IPS-18a (cell line): ENCODE results near the gene CDK14.

Source experiments
- H3K27ac ChIP-seq: one replicate; pipeline ENCODE4 v1.5.1; 2013; ENCODE audit warnings: low read length
- H3K27me3 ChIP-seq: one replicate; pipeline ENCODE4 v1.6.1; 2013; ENCODE audit warnings: mild to moderate bottlenecking, low read length; ENCODE audit not compliant: control insufficient read depth, insufficient read depth
- H3K36me3 ChIP-seq: one replicate; pipeline ENCODE4 v1.6.1; 2013; ENCODE audit warnings: low read depth, low read length; ENCODE audit not compliant: control insufficient read depth
- H3K4me1 ChIP-seq: one replicate; pipeline ENCODE4 v1.6.1; 2013; ENCODE audit warnings: low read depth, low read length; ENCODE audit not compliant: control insufficient read depth
- H3K4me3 ChIP-seq: one replicate; pipeline ENCODE4 v1.5.1; 2013; ENCODE audit warnings: low read length
- H3K9ac ChIP-seq: one replicate; pipeline ENCODE4 v1.6.1; 2013; ENCODE audit warnings: mild to moderate bottlenecking, low read length, moderate library complexity
- H3K9me3 ChIP-seq: one replicate; pipeline ENCODE4 v1.6.1; 2013; ENCODE audit warnings: low read depth, low read length; ENCODE audit not compliant: control insufficient read depth

CDK14 gene

GRCh38 chr7:91251877-91252276 is 655.8 kb downstream of the CDK14 start:
- H3K36me3 ChIP-seq = no peaks in the 10 kb centered on the region
- no peak overlapping the region for H3K9ac ChIP-seq
- H3K4me1 ChIP-seq = no peaks in the 10 kb centered on the region
- no peak overlapping the region for H3K27ac ChIP-seq
- H3K4me3 ChIP-seq = no peak overlapping the region
- H3K9me3 ChIP-seq = no peaks in the 10 kb centered on the region
- H3K27me3 ChIP-seq = no peaks in the 10 kb centered on the region
